Caco-2 (cell line): ENCODE results near the gene RANBP17. TPM values are rescaled to one million over a fixed set of nuclear protein-coding genes. Genes with fewer than 3 reads are reported as not detected.

Experiments used
- BruUV-seq: library from RNA; stranded (reverse); fragments of 400-500 nt; replicated peaks from 2 replicates; lab custom pipeline; 2021; lab: Mats Ljungman, UMichigan
- CTCF ChIA-PET: fragments of 300-600 bp; sonication (Branson Sonifier 250); formaldehyde crosslinking; loops from one replicate; lab custom pipeline; 2022; ENCODE audit warnings: antibody characterized with exemption; lab: Charles Lee
- POLR2A ChIA-PET: fragments of 300-600 bp; sonication (Branson Sonifier 250); formaldehyde crosslinking; loops from one replicate; lab custom pipeline; 2022; ENCODE audit warnings: antibody characterized with exemption; lab: Charles Lee
- DNase-seq, 2 experiments: peaks; one replicate each; pipeline versions ENCODE4 v3.0.0 to v3.0.0-alpha.2; 2020 to 2022
- H3K27me3 ChIP-seq: replicated peaks from 2 replicates; pipeline ENCODE4 v1.6.0; 2011; ENCODE audit warnings: low read length; ENCODE audit not compliant: control insufficient read depth, insufficient read depth
- H3K36me3 ChIP-seq: 2 replicates; pipeline ENCODE4 v1.5.1; 2011; ENCODE audit warnings: low read length; ENCODE audit not compliant: control insufficient read depth, insufficient read depth
- H3K4me1 ChIP-seq: fragments of 250-450 bp; sonication (Bioruptor Pico); 2 replicates; pipeline ENCODE4 v1.5.1; 2020; ENCODE audit warnings: mild to moderate bottlenecking
- H3K4me3 ChIP-seq: 2 replicates; pipeline ENCODE4 v1.5.1; 2011; ENCODE audit warnings: low read depth, mild to moderate bottlenecking, control low read depth, low read length
- H3K9me3 ChIP-seq: fragments of 250-450 bp; sonication (Bioruptor Pico); 2 replicates; pipeline ENCODE4 v1.5.1; 2020; ENCODE audit warnings: mild to moderate bottlenecking, moderate library complexity
- H3K27ac Mint-ChIP-seq: one replicate; pipeline ENCODE4 v1.8.0; 2022; ENCODE audit warnings: mixed read lengths; ENCODE audit not compliant: unreplicated experiment
- H3K27me3 Mint-ChIP-seq: one replicate; pipeline ENCODE4 v1.8.0; 2022; ENCODE audit warnings: mixed read lengths; ENCODE audit not compliant: insufficient read depth, unreplicated experiment
- H3K36me3 Mint-ChIP-seq: one replicate; pipeline ENCODE4 v1.8.0; 2022; ENCODE audit warnings: mild to moderate bottlenecking, mixed read lengths; ENCODE audit not compliant: insufficient read depth, unreplicated experiment
- H3K4me1 Mint-ChIP-seq: one replicate; pipeline ENCODE4 v1.8.0; 2022; ENCODE audit warnings: low read depth, mixed read lengths; ENCODE audit not compliant: unreplicated experiment
- H3K4me3 Mint-ChIP-seq: one replicate; pipeline ENCODE4 v1.8.0; 2022; ENCODE audit warnings: mild to moderate bottlenecking, moderate library complexity, mixed read lengths; ENCODE audit not compliant: unreplicated experiment
- H3K9me3 Mint-ChIP-seq: one replicate; pipeline ENCODE4 v1.8.0; 2022; ENCODE audit warnings: mixed read lengths; ENCODE audit not compliant: unreplicated experiment
- intact Hi-C: fragments of 100-400 bp; cut with micrococcal nuclease; formaldehyde crosslinking; loops from one replicate; pipeline ENCODE4 v1.10.0; 2022; ENCODE audit not compliant: unreplicated experiment
- total RNA-seq: library from RNA; stranded (reverse); gene quantifications from 2 replicates; pipeline ENCODE4 v1.2.3, GENCODE V29; 2022
- TF ChIP-seq, protein P1 (sequence below), 2 experiments: fragments of 200-600 bp in 1 of 2; IDR thresholded peaks; 1 replicate in 1 of 2; 2 replicates in 1 of 2; pipeline versions ENCODE4 v1.5.1 to v1.8.0; 2011 to 2022; ENCODE audit warnings: antibody characterized with exemption in 1 of 2, control low read depth in 1 of 2, inconsistent platforms in 1 of 2, low read depth in 1 of 2, low read length in 1 of 2, mild to moderate bottlenecking in 1 of 2, moderate library complexity in 1 of 2; ENCODE audit not compliant: insufficient read depth in 1 of 2, severe bottlenecking in 1 of 2, unreplicated experiment in 1 of 2

Gene RANBP17
- total RNA-seq, 1 experiment from 2014 or later = 28.2 TPM

DNA sequence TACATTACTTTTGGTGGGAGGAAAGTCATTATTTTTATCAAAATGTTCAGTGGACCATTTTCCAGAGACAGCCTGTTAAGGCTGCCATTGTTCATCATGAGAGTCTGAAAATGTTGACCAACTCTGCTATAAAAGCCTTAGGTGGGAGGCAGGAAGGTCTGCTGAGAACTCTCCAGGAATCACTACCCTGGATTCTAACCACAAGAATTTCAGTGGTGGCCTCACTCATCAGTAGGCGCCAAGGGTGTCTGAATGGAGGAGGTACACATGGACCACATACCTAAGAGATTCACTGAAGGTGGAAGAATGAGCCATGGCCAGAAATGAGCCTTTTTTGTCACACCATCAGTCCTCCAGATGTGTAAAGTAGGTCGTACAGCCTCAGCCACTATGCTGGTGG, 426.2 kb downstream of the RANBP17 start:
- TF ChIP-seq, protein P1, sequence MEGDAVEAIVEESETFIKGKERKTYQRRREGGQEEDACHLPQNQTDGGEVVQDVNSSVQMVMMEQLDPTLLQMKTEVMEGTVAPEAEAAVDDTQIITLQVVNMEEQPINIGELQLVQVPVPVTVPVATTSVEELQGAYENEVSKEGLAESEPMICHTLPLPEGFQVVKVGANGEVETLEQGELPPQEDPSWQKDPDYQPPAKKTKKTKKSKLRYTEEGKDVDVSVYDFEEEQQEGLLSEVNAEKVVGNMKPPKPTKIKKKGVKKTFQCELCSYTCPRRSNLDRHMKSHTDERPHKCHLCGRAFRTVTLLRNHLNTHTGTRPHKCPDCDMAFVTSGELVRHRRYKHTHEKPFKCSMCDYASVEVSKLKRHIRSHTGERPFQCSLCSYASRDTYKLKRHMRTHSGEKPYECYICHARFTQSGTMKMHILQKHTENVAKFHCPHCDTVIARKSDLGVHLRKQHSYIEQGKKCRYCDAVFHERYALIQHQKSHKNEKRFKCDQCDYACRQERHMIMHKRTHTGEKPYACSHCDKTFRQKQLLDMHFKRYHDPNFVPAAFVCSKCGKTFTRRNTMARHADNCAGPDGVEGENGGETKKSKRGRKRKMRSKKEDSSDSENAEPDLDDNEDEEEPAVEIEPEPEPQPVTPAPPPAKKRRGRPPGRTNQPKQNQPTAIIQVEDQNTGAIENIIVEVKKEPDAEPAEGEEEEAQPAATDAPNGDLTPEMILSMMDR (IDR thresholded peaks at IDR 0.05; ENCODE audit: insufficient read depth in 1 of 2, low read depth in 1 of 2, low read length in 1 of 2, severe bottlenecking in 1 of 2, unreplicated experiment in 1 of 2) = no peak
- Mint-ChIP-seq H3K4me1 (no peaks in the 10 kb centered on the region), H3K9me3 (no peaks in the 10 kb centered on the region), H3K27me3 (no peaks in the 10 kb centered on the region), H3K36me3 (no peaks in the 10 kb centered on the region), H3K4me3 (no peak overlapping the region), H3K27ac (no peak overlapping the region)
- no peaks in the 10 kb centered on the region for H3K36me3 ChIP-seq
- H3K27me3 ChIP-seq = no peaks in the 10 kb centered on the region
- intact Hi-C loops = no loop called here
- H3K4me1 ChIP-seq = no peaks in the 10 kb centered on the region
- no peaks in the 10 kb centered on the region for H3K9me3 ChIP-seq
- ChIA-PET POLR2A (no interaction called here), CTCF (no interaction called here)
- DNase-seq = no peak
- BruUV-seq = no TSS peak
- H3K4me3 ChIP-seq = no peak overlapping the region

DNA sequence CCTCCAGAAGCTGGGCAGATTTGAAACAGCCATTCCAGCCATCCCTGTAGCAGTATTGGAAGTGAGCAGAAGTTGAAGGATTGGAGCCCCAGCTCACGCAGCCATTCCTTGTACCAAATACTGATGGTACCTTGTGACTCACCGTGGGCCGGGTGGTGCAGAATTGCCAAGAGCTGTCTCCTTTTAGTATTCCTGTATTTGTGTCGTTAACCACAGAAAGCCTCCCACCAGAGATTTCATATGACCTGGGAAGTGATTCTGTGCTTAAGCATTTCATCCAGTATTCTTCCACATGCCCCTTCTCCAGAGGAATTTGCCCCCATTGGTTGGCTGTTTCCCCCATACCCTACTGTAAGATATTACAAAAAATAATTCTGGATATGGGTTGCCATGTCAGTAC, 429.6 kb downstream of the RANBP17 start:
- Mint-ChIP-seq H3K27ac (no peak overlapping the region), H3K36me3 (no peaks in the 10 kb centered on the region), H3K27me3 (no peaks in the 10 kb centered on the region), H3K4me3 (no peak overlapping the region), H3K9me3 (no peaks in the 10 kb centered on the region), H3K4me1 (peaks cover 6% of the 10 kb centered on the region)
- H3K27me3 ChIP-seq = no peaks in the 10 kb centered on the region
- TF ChIP-seq, protein P1 (IDR thresholded peaks at IDR 0.05; ENCODE audit: insufficient read depth in 1 of 2, low read depth in 1 of 2, low read length in 1 of 2, severe bottlenecking in 1 of 2, unreplicated experiment in 1 of 2) = no peak
- BruUV-seq = no TSS peak
- H3K36me3 ChIP-seq = no peaks in the 10 kb centered on the region
- ChIA-PET POLR2A (interaction anchor here (0.5 to 0.7 kb wide), 2 partner anchors 14 to 89 kb away, joined by 3 to 4 read pairs; no protein-coding TSS in a partner anchor), CTCF (no interaction called here)
- H3K4me1 ChIP-seq = peaks cover 7% of the 10 kb centered on the region
- H3K9me3 ChIP-seq = no peaks in the 10 kb centered on the region
- no peak overlapping the region for H3K4me3 ChIP-seq
- intact Hi-C loops = no loop called here
- no peak for DNase-seq

DNA sequence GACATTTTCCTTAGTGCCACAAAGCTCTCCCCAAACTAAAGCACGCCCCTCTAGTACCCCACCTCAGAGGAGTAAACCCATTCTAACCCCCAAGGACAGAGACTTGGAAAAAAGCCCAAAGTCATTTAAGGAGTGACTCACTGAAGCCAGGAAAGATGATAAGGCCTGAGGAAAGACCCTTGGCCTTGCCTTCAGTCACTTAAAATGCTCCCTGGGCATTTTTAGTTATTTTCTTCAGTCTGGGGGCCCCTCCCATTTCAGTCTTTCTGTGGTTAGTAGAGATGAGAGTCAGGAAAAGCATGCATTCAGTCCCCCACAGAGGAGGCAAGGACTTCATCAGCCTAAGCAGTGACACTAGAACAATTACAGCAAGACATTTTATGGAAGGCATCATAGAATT, 433.5 kb downstream of the RANBP17 start:
- no peaks in the 10 kb centered on the region for H3K27me3 Mint-ChIP-seq
- intact Hi-C loops = no loop called here
- H3K4me1 Mint-ChIP-seq = peaks cover 6% of the 10 kb centered on the region
- no peaks in the 10 kb centered on the region for H3K36me3 ChIP-seq
- H3K4me1 ChIP-seq = peaks cover 7% of the 10 kb centered on the region
- CTCF ChIA-PET = no interaction called here
- no peaks in the 10 kb centered on the region for H3K36me3 Mint-ChIP-seq
- no peaks in the 10 kb centered on the region for H3K27me3 ChIP-seq
- no peak for DNase-seq
- no peak overlapping the region for H3K4me3 Mint-ChIP-seq
- POLR2A ChIA-PET = no interaction called here
- H3K9me3 ChIP-seq = no peaks in the 10 kb centered on the region
- no peak overlapping the region for H3K27ac Mint-ChIP-seq
- H3K9me3 Mint-ChIP-seq = no peaks in the 10 kb centered on the region
- TF ChIP-seq, protein P1 (IDR thresholded peaks at IDR 0.05; ENCODE audit: insufficient read depth in 1 of 2, low read depth in 1 of 2, low read length in 1 of 2, severe bottlenecking in 1 of 2, unreplicated experiment in 1 of 2) = no peak
- BruUV-seq = no TSS peak
- H3K4me3 ChIP-seq = no peak overlapping the region
